Mesendoderm (in vitro differentiated cells): ENCODE data around the gene PPP4R2.

Experiments used
- DNase-seq: peaks from one replicate; pipeline ENCODE4 v3.0.0; 2013
- H2AK5ac ChIP-seq: 2 replicates; pipeline ENCODE4 v1.6.1; 2013; ENCODE audit warnings: low read length, inconsistent platforms
- H2BK120ac ChIP-seq: 2 replicates; pipeline ENCODE4 v1.6.1; 2013; ENCODE audit warnings: low read depth, mild to moderate bottlenecking, low read length, moderate library complexity, mixed read lengths
- H2BK15ac ChIP-seq: replicated peaks from 2 replicates; pipeline ENCODE4 v1.6.1; 2013; ENCODE audit warnings: low read depth, mild to moderate bottlenecking, moderate library complexity
- H2BK5ac ChIP-seq: 2 replicates; pipeline ENCODE4 v1.6.1; 2013; ENCODE audit warnings: low read length, inconsistent platforms
- H3K18ac ChIP-seq: 2 replicates; pipeline ENCODE4 v1.6.1; 2013; ENCODE audit warnings: mild to moderate bottlenecking, low read length, mixed read lengths
- H3K23ac ChIP-seq: one replicate; pipeline ENCODE4 v1.6.1; 2013; ENCODE audit warnings: low read length
- H3K27ac ChIP-seq: 2 replicates; pipeline ENCODE4 v1.5.1; 2013; ENCODE audit warnings: low read depth, mild to moderate bottlenecking, inconsistent platforms, low read length, moderate library complexity
- H3K27me3 ChIP-seq: 2 replicates; pipeline ENCODE4 v1.6.1; 2013; ENCODE audit warnings: low read length, control low read depth, mild to moderate bottlenecking, inconsistent platforms; ENCODE audit not compliant: insufficient read depth, poor library complexity
- H3K36me3 ChIP-seq: 2 replicates; pipeline ENCODE4 v1.6.1; 2013; ENCODE audit warnings: low read length, inconsistent platforms; ENCODE audit not compliant: control insufficient read depth, insufficient read depth
- H3K4ac ChIP-seq: one replicate; pipeline ENCODE4 v1.6.1; 2013; ENCODE audit warnings: low read depth, mild to moderate bottlenecking, low read length, moderate library complexity
- H3K4me1 ChIP-seq: 2 replicates; pipeline ENCODE4 v1.6.1; 2013; ENCODE audit warnings: low read depth, low read length, inconsistent platforms; ENCODE audit not compliant: control insufficient read depth
- H3K4me2 ChIP-seq: 2 replicates; pipeline ENCODE4 v1.6.1; 2013; ENCODE audit warnings: low read length
- H3K4me3 ChIP-seq: 2 replicates; pipeline ENCODE4 v1.5.1; 2013; ENCODE audit warnings: mild to moderate bottlenecking, low read length
- H3K56ac ChIP-seq: one replicate; pipeline ENCODE4 v1.6.1; 2013; ENCODE audit warnings: low read length
- H3K79me1 ChIP-seq: 2 replicates; pipeline ENCODE4 v1.6.1; 2013; ENCODE audit warnings: low read length, inconsistent platforms
- H3K79me2 ChIP-seq: 2 replicates; pipeline ENCODE4 v1.6.1; 2013; ENCODE audit warnings: mild to moderate bottlenecking, low read length; ENCODE audit not compliant: control insufficient read depth, insufficient read depth
- H3K9ac ChIP-seq: 2 replicates; pipeline ENCODE4 v1.6.1; 2013; ENCODE audit warnings: low read length, inconsistent platforms
- H4K5ac ChIP-seq: one replicate; pipeline ENCODE4 v1.6.1; 2013; ENCODE audit warnings: low read length
- H4K8ac ChIP-seq: one replicate; pipeline ENCODE4 v1.6.1; 2013; ENCODE audit warnings: low read depth, mild to moderate bottlenecking, control low read depth, low read length, moderate library complexity
- WGBS: extraction: QIAGEN DNeasy Blood & Tissue Kit; methylation state at CpG from one replicate; pipeline ENCODE4 v1.1.7; 2013; ENCODE audit warnings: low lambda C conversion rate, missing lambda C conversion rate; ENCODE audit not compliant: insufficient coverage; ENCODE audit errors: extremely low coverage; 5-methylcytosine and 5-hydroxymethylcytosine counted together

The PPP4R2 gene

DNA sequence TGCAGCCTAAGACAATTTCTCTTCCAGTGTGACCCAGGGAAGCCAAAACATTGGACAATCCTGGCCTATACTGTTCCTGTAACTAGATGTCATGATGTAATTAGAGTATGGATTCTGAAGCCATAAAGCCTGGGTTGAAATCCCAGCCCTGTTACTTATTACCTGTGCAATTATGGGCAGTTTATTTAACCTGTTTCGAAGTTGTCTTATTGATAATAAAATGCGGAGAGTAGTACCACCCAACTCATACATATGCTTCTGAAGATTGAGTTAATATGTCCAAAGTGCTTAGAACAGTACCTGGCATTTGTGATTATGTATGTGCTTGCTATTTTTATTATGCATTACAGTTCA, 30.1 kb downstream of the PPP4R2 start:
- WGBS: no CpG with 5 or more reads among the region's 2 CpGs
- no peak overlapping the region for H3K9ac ChIP-seq
- no peak overlapping the region for H2AK5ac ChIP-seq
- H2BK120ac ChIP-seq: no peak overlapping the region
- peaks cover 3% of the 10 kb centered on the region for H3K79me1 ChIP-seq
- no peak overlapping the region for H3K4ac ChIP-seq
- H2BK15ac ChIP-seq: no peak overlapping the region
- no peaks in the 10 kb centered on the region for H3K27me3 ChIP-seq
- no peak overlapping the region for H3K27ac ChIP-seq
- peaks cover 3% of the 10 kb centered on the region for H3K4me1 ChIP-seq
- no peak for DNase-seq
- H3K79me2 ChIP-seq: peaks cover 85% of the 10 kb centered on the region
- no peak overlapping the region for H3K23ac ChIP-seq
- H3K4me3 ChIP-seq: no peak overlapping the region
- no peak overlapping the region for H3K4me2 ChIP-seq
- no peak overlapping the region for H4K8ac ChIP-seq
- no peaks in the 10 kb centered on the region for H3K36me3 ChIP-seq
- H2BK5ac ChIP-seq: no peak overlapping the region
- H4K5ac ChIP-seq: no peak overlapping the region
- no peak overlapping the region for H3K18ac ChIP-seq
- H3K56ac ChIP-seq: no peak overlapping the region

GRCh38 chr3:73028803-73029202, 32.2 kb downstream of the PPP4R2 start:
- Histone ChIP-seq H3K56ac (no peak overlapping the region), H2BK5ac (no peak overlapping the region), H4K8ac (no peak overlapping the region), H2BK120ac (no peak overlapping the region), H3K79me1 (peaks cover 5% of the 10 kb centered on the region), H3K27ac (peak overlapping the region; percentile 30), H3K4me3 (no peak overlapping the region), H3K36me3 (no peaks in the 10 kb centered on the region), H3K18ac (peak overlapping the region; percentile 7), H2BK15ac (no peak overlapping the region), H3K4me2 (no peak overlapping the region), H2AK5ac (no peak overlapping the region), H3K4me1 (peaks cover 3% of the 10 kb centered on the region), H3K23ac (no peak overlapping the region), H4K5ac (no peak overlapping the region), H3K4ac (no peak overlapping the region), H3K9ac (peak overlapping the region; percentile 10), H3K79me2 (peaks cover 91% of the 10 kb centered on the region), H3K27me3 (no peaks in the 10 kb centered on the region)
- no peak for DNase-seq
- no CpG with 5 or more reads among the region's 4 CpGs for WGBS

GRCh38 chr3:73029321-73029796, 32.7 kb downstream of the PPP4R2 start:
- Histone ChIP-seq H2BK120ac (no peak overlapping the region), H3K27ac (no peak overlapping the region), H4K5ac (no peak overlapping the region), H3K56ac (no peak overlapping the region), H3K18ac (no peak overlapping the region), H3K27me3 (no peaks in the 10 kb centered on the region), H2BK15ac (no peak overlapping the region), H3K4me1 (peaks cover 3% of the 10 kb centered on the region), H2BK5ac (no peak overlapping the region), H3K9ac (no peak overlapping the region), H3K23ac (no peak overlapping the region), H3K79me2 (peaks cover 94% of the 10 kb centered on the region), H3K79me1 (peaks cover 5% of the 10 kb centered on the region), H3K4me3 (no peak overlapping the region), H3K4ac (no peak overlapping the region), H3K36me3 (no peaks in the 10 kb centered on the region), H2AK5ac (no peak overlapping the region), H4K8ac (no peak overlapping the region), H3K4me2 (no peak overlapping the region)
- WGBS: no CpG with 5 or more reads among the region's 1 CpG
- peak; percentile 74 for DNase-seq

- Histone ChIP-seq H3K79me1 (peaks cover 4% of the 10 kb centered on the region), H2BK120ac (no peak overlapping the region), H3K79me2 (peaks cover 94% of the 10 kb centered on the region), H3K4me1 (peaks cover 3% of the 10 kb centered on the region), H3K27ac (no peak overlapping the region), H3K9ac (no peak overlapping the region), H3K4me3 (no peak overlapping the region), H3K4ac (no peak overlapping the region), H4K5ac (no peak overlapping the region), H3K56ac (no peak overlapping the region), H3K27me3 (no peaks in the 10 kb centered on the region), H3K23ac (no peak overlapping the region), H2BK5ac (no peak overlapping the region), H3K36me3 (no peaks in the 10 kb centered on the region), H3K4me2 (no peak overlapping the region), H2AK5ac (no peak overlapping the region), H3K18ac (no peak overlapping the region), H2BK15ac (no peak overlapping the region), H4K8ac (no peak overlapping the region)
- DNase-seq: no peak
- WGBS: no CpG with 5 or more reads among the region's 1 CpG
These were observed 33.5 kb downstream of the PPP4R2 start for GRCh38 chr3:73030073-73030597.

DNA sequence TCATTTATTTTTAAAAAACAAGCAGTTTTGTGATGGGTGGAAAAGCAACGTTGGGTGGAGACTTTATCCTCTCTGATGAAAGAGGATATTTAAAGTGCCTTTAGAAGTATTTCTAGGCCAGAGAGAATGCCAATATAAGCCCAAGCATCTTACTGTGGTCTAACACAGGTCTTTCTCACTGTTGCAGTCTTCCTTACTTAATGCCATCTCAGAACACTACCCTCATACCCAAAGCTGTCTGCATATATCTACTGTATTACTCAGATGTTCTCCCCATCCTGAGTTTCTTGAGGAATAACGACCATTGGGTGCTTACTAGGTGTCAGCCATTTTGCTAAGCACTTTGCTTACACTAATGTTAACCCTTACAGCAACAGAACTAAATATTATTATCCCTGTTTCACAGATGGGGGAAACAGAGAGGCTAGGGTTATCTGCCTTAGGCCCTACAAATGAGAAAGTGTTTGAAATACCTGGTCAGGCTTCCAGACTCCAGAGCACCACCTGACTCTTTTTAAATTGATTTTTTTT, 35.0 kb downstream of the PPP4R2 start:
- no peaks in the 10 kb centered on the region for H3K36me3 ChIP-seq
- no CpG with 5 or more reads among the region's 2 CpGs for WGBS
- H3K27ac ChIP-seq: no peak overlapping the region
- peaks cover 3% of the 10 kb centered on the region for H3K4me1 ChIP-seq
- no peak overlapping the region for H3K18ac ChIP-seq
- H3K56ac ChIP-seq: no peak overlapping the region
- DNase-seq: no peak
- peaks cover 90% of the 10 kb centered on the region for H3K79me2 ChIP-seq
- no peaks in the 10 kb centered on the region for H3K27me3 ChIP-seq
- no peak overlapping the region for H2BK15ac ChIP-seq
- peaks cover 4% of the 10 kb centered on the region for H3K79me1 ChIP-seq
- no peak overlapping the region for H3K9ac ChIP-seq
- no peak overlapping the region for H3K4me3 ChIP-seq
- H2BK120ac ChIP-seq: no peak overlapping the region
- H3K4ac ChIP-seq: no peak overlapping the region
- H2AK5ac ChIP-seq: no peak overlapping the region
- no peak overlapping the region for H3K4me2 ChIP-seq
- no peak overlapping the region for H2BK5ac ChIP-seq
- no peak overlapping the region for H3K23ac ChIP-seq
- H4K5ac ChIP-seq: no peak overlapping the region
- H4K8ac ChIP-seq: no peak overlapping the region
